HG03432 (cell line): Measurements from ENCODE around the gene SIX1.

ENCODE experiments used
- ATAC-seq: cut with Tn5 transposase; IDR thresholded peaks from one replicate; pipeline ENCODE4 v1.9.1; 2021; ENCODE audit warnings: mild to moderate bottlenecking, moderate library complexity; ENCODE audit not compliant: unreplicated experiment

The SIX1 gene

GRCh38 chr14:60643463-60644314 lies 5.6 kb downstream of the SIX1 start:
- no peak for ATAC-seq

GRCh38 chr14:60643141-60643462 lies 6.2 kb downstream of the SIX1 start:
- no peak for ATAC-seq

GRCh38 chr14:60642270-60643140 lies 6.8 kb downstream of the SIX1 start:
- no peak for ATAC-seq

- ATAC-seq = no peak
Observed at GRCh38 chr14:60641742-60642269, 7.5 kb downstream of the SIX1 start.

- no peak for ATAC-seq
Observed at GRCh38 chr14:60640859-60641741, 8.2 kb downstream of the SIX1 start.

GRCh38 chr14:60639674-60640073 lies 9.6 kb downstream of the SIX1 start:
- ATAC-seq = no peak

- ATAC-seq = peak; percentile 31
Observed at GRCh38 chr14:60637479-60638315, 11.6 kb downstream of the SIX1 start.

GRCh38 chr14:60636879-60637478 lies 12.3 kb downstream of the SIX1 start:
- peak; percentile 12 for ATAC-seq

- no peak for ATAC-seq
Observed at GRCh38 chr14:60634153-60634552, 15.1 kb downstream of the SIX1 start.

DNA sequence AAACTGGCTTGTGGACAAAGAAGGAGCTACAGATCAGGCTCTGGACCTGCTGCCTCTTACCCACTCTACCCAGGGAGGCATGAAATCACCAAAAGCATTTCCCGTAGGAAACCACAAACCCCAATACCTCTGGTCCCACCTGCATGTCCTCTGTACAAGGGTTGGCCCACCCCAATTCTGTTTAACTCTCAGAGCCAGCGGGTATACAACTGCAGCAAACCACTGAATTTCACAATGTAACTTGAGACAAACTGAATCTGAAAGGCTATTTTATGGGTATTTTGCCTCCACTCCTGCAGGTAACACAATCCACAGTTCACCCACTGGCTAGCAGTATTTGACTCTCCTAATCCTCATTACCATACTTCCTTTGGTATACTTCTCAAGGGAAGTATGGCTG lies 16.5 kb downstream of the SIX1 start:
- peak; percentile 75 for ATAC-seq

- ATAC-seq = peak; percentile 86
Observed at GRCh38 chr14:60632257-60632656, 17.0 kb downstream of the SIX1 start.

GRCh38 chr14:60631842-60632241 lies 17.4 kb downstream of the SIX1 start:
- no peak for ATAC-seq

GRCh38 chr14:60630129-60630528 lies 19.1 kb downstream of the SIX1 start:
- ATAC-seq = no peak

DNA sequence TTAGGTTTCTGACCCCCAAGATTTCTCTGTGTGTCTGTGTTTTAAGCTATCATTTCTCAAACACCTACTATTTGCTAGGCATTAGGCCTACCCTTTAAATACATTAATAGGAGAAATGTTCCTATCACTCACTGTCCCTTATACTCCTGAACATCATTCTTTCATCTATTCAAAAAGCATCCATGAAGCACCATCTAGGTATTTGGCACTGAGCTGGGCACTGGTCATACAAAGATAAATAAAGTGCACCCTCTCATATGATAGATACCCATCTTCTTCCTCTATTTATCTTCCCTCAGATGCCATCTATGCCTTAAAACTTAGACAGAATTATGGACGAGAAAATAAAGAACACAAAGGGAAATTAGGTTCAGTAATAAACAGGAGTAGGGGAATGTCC lies 20.4 kb downstream of the SIX1 start:
- no peak for ATAC-seq

DNA sequence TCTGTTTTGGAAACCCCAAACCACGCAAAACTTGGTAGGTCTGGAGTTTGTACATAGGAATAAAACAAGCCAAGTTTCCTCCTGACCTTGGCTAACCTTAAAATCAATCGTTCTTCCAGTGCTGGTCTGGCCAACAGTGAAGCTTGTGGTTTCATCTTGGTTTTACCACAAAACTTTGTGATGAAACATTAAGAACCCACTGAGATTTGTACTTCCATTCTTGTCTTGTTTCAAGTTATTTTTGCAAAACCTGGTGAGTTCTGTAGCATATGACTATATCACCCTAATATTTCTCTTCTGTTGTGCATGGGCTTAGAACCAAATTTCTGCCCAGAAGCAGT lies 26.4 kb downstream of the SIX1 start:
- ATAC-seq = no peak

GRCh38 chr14:60622210-60622916 lies 26.9 kb downstream of the SIX1 start:
- no peak for ATAC-seq

DNA sequence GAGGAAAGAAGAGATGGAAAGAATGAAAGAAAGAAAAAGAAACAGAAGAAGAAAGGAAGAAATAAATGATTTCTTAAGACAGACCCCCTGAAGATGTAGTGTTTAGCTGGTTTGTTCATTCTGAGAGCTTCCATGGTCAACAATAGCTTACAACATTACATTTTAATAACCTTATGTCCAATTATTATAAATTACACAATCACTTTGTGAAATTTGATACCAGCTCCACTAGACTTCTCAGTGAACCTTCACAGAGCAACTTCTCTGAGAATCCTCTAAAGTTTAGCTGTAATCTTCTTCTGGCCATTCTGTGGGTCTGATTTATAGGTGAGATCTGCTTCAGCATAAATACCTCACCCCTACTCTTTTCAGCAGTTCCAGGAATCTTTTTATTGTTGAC lies 27.9 kb downstream of the SIX1 start:
- no peak for ATAC-seq

DNA sequence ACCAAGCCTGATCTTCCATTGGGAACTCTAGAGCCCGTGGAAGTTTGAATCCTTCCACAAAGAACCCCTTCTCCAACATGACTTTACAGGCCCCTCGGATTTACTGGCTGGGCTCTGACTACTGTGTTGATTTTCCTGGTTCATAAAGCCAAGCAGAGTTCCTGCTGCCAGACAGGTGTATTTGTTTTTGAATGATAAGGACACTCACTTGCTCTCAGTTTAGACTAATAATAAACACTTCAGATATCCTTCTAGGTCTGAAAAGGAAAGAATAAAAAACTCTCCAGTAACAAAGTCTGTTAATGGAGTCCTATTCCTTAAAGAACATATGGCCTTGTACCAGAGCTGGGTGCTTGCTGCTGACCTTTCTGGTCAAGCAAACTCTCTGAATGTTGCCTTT lies 31.0 kb downstream of the SIX1 start:
- no peak for ATAC-seq

DNA sequence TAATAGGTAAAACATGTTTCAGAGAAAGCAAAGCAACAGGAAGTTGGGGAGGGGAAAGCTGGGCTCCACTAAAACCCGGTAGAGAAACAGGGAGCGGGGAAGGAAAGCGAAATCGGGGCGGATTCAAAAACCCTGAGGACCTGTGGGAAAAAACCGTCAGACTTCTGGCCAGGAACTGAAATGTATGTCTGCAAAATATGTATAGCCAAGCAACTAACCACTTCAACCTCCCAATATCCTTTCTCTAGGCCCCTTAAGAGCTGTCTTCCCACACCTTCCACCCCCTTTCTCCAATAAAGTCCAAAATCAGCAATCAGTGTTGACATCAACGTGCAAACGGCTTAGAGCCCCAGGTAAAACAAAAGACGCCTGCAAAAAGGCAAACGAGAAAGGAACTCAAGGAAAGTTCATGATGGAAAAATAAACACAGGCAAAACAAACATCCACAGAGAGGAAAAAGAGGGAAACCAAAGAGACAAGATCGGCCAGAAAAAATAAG lies 32.8 kb downstream of the SIX1 start:
- ATAC-seq = no peak
